Neural cell (in vitro differentiated cells): Measurements from ENCODE around the gene UGT1A1.

Experiments used
- CTCF ChIP-seq: fragments of 450-650 bp; IDR thresholded peaks from 2 replicates; pipeline ENCODE4 v1.5.1; 2014; ENCODE audit warnings: antibody characterized with exemption, mild to moderate bottlenecking, moderate library complexity; ENCODE audit not compliant: poor library complexity, severe bottlenecking
- POLR2AphosphoS5 ChIP-seq: IDR thresholded peaks from 2 replicates; pipeline ENCODE4 v1.6.1; 2012

GRCh38 chr2:233769260-233769659 lies 9.2 kb downstream of the UGT1A1 start:
- TF ChIP-seq CTCF (no peak), POLR2AphosphoS5 (no peak)
